Pancreas (tissue), 10 donors: ENCODE results near the gene SURF1. TPM values are rescaled to one million over a fixed set of nuclear protein-coding genes. Genes with fewer than 3 reads are reported as not detected.
"Not testable (repeated sequence)": the region's sequence is repeated elsewhere in the genome, so short reads cannot be mapped to it uniquely, and the experiment has no call there.

Source experiments
- ATAC-seq, 4 donors: fragments of 200-7000 bp; cut with Tn5 transposase; one replicate each; pipeline versions ENCODE4 v1.8.0 to v1.9.1; 2020; ENCODE audit warnings: mild to moderate bottlenecking in 4 of 4, moderate library complexity in 4 of 4
- DNase-seq, 6 donors: peaks; one replicate each; pipeline ENCODE4 v3.0.0-alpha.2; 2020
- FAIRE-seq: peaks from 2 replicates; lab custom pipeline; 2012; peaks lifted over from hg19 to GRCh38; lab: Jason Lieb, UNC
- H3K27ac ChIP-seq, 4 donors: fragments of 200-600 bp; sonication (generic); 1 replicate in 3 of 4; 2 replicates in 1 of 4; pipeline versions ENCODE4 v1.5.0 to v1.8.0; 2020
- H3K27me3 ChIP-seq, 4 donors: fragments of 200-600 bp; one replicate each; pipeline ENCODE4 v1.8.0; 2021
- H3K36me3 ChIP-seq, 3 donors: fragments of 200-600 bp; sonication (generic) in 1 of 3; one replicate each; pipeline versions ENCODE4 v1.5.0 to v1.8.0; 2020 to 2021
- H3K4me1 ChIP-seq, 3 donors: fragments of 200-600 bp; one replicate each; pipeline ENCODE4 v1.8.0; 2021
- H3K4me3 ChIP-seq, 4 donors: fragments of 200-600 bp; sonication (generic) in 2 of 4; one replicate each; pipeline versions ENCODE4 v1.5.0 to v1.8.0; 2020 to 2021
- H3K9me3 ChIP-seq, 4 donors: fragments of 200-600 bp; one replicate each; pipeline ENCODE4 v1.8.0; 2021
- WGBS, 2 donors: extraction: QIAGEN DNeasy Blood & Tissue Kit; methylation state at CpG; one replicate each; pipeline ENCODE4 v1.1.7; 2013; 5-methylcytosine and 5-hydroxymethylcytosine counted together
- intact Hi-C, 3 donors: fragments of 100-400 bp; cut with DNase I; formaldehyde crosslinking; loops; one replicate each; pipeline versions ENCODE4 v1.11.1 to v1.14.2; 2022
- polyA plus RNA-seq, 2 donors: library from polyadenylated mRNA; stranded (reverse); fragments of 200-250 nt; gene quantifications; one replicate each; pipeline ENCODE4 v1.2.3, GENCODE V29; 2013
- total RNA-seq, 6 donors: library from RNA; stranded (reverse); fragmentation: NEBNext Ultra II Directional in 4 of 6; extraction: Animal tissue kit (Norgen Biotek cat#: 25700) in 4 of 6; gene quantifications; one replicate each; pipeline versions ENCODE4 v1.2.1 to v1.2.4, GENCODE V29; 2021 to 2023
- TF ChIP-seq, protein P1 (sequence below), 4 donors: fragments of 200-600 bp; sonication (generic) in 3 of 4; IDR thresholded peaks; one replicate each; pipeline versions ENCODE4 v1.5.0 to v1.8.0; 2021; ENCODE audit warnings: antibody characterized with exemption in 4 of 4
- donor health status: healthy with polysubstance abuse.
- donor health status: DM: no; HTN: no; CAD: no; lungs with moderate emphysema.
- donor health status: DM: no; HTN: no; CAD: no.
- donor health status: control.
- donor health status: control.
- donor health status: Bipolar disorder and iron deficiency.
- donor health status: DM: yes; HTN: yes; CAD: no.
- donor health status: DM: no; HTN: no; CAD: no.
- donor health status: DM: no; HTN: no; CAD: no.
- donor health status: DM: yes; HTN: yes; CAD: no.

SURF1 gene
- total and polyA plus RNA-seq, 8 donors = 33.6 to 73.9 (median 39.8) TPM

GRCh38 chr9:133331641-133332380 is 24.5 kb downstream of the SURF1 start:
- no peaks in the 10 kb centered on the region for H3K27me3 ChIP-seq
- whole genome bisulfite sequencing, 2 donors = 96 to 97% methylated on average over 57 of the region's 57 CpGs
- no peaks in the 10 kb centered on the region for H3K9me3 ChIP-seq
- DNase-seq = peak in 1 of 6 donors; percentile 53
- H3K4me3 ChIP-seq = no peak overlapping the region
- TF ChIP-seq, protein P1, sequence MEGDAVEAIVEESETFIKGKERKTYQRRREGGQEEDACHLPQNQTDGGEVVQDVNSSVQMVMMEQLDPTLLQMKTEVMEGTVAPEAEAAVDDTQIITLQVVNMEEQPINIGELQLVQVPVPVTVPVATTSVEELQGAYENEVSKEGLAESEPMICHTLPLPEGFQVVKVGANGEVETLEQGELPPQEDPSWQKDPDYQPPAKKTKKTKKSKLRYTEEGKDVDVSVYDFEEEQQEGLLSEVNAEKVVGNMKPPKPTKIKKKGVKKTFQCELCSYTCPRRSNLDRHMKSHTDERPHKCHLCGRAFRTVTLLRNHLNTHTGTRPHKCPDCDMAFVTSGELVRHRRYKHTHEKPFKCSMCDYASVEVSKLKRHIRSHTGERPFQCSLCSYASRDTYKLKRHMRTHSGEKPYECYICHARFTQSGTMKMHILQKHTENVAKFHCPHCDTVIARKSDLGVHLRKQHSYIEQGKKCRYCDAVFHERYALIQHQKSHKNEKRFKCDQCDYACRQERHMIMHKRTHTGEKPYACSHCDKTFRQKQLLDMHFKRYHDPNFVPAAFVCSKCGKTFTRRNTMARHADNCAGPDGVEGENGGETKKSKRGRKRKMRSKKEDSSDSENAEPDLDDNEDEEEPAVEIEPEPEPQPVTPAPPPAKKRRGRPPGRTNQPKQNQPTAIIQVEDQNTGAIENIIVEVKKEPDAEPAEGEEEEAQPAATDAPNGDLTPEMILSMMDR (IDR thresholded peaks at IDR 0.05) = no peak
- intact Hi-C loops = loop anchor here in 2 of 3 donors (5.0 to 10.0 kb wide), 2 partner anchors 145 to 147 kb away; no protein-coding TSS in a partner anchor
- H3K4me1 ChIP-seq = peaks cover 7 to 8% (median 8%) of the 10 kb centered on the region in 3 donors
- no peak for ATAC-seq
- H3K27ac ChIP-seq = no peak overlapping the region
- H3K36me3 ChIP-seq = peaks cover 0 to 33% (median 12%) of the 10 kb centered on the region in 3 donors
- FAIRE-seq = no peak

DNA sequence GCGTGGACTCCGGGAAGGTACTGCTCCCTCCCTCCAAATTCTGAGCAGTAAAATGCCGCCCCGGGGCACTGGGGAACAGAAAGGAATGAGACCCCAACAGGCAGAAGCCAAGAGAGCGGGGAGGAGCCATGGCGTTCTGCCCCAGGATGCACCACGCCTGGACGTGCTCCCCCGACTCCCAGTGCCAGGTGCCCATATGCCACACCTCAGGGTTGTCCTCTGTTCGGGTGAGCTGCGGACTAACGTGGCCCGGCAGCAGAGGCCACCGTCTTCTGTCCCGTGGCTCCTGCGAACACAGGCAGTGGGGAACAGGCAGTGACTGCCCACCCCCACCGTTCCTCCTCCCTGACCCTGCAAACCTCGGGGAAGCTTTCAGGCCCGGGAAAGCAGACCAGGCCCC is 25.1 kb downstream of the SURF1 start:
- WGBS, 2 donors = 86 to 89% methylated on average over 19 of the region's 19 CpGs
- TF ChIP-seq, protein P1 (IDR thresholded peaks at IDR 0.05) = no peak
- H3K4me1 ChIP-seq = peaks cover 7 to 8% (median 8%) of the 10 kb centered on the region in 3 donors
- no peak for ATAC-seq
- H3K4me3 ChIP-seq = no peak overlapping the region
- peak in 1 of 6 donors; percentile 39 for DNase-seq
- no peaks in the 10 kb centered on the region for H3K9me3 ChIP-seq
- FAIRE-seq = no peak
- H3K36me3 ChIP-seq = peaks cover 0 to 33% (median 12%) of the 10 kb centered on the region in 3 donors
- no peaks in the 10 kb centered on the region for H3K27me3 ChIP-seq
- no peak overlapping the region for H3K27ac ChIP-seq
- intact Hi-C loops = loop anchor here in 2 of 3 donors (5.0 to 10.0 kb wide), 2 partner anchors 144 to 146 kb away; no protein-coding TSS in a partner anchor

DNA sequence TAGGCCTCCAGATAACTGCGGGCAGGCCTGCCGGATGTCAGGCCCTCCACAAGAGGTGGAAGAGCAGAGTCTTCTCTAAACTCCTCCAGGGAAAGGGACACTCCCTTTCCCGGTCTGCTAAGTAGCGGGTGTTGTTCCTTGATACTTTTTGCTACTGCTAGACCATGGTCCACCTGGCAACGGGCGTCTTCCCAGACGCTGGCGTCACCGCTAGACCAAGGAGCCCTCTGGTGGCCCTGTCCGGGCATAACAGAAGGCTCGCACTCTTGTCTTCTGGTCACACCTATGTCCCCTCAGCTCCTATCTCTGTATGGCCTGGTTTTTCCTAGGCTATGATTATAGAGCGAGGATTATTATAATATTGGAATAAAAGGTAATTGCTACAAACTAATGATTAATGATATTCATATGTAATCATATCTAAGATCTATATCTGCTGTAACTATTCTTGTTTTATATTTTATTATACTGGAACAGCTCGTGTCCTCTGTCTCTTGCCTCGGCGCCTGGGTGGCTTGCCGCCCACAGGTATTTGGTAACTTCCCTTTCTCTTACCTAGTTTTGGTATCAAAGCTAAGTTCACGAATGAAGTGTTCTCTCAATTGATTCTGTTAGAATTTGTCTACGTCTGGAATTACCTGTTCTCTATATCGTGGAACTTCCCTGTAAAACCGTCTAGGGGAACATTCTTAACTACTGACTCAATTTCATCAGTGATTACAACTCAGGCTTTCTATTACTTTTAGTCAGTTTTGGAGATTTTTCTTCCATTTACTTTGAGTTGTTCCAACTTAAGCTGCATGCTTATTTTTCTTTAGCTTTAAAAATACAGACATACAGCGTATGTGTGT is 26.8 kb downstream of the SURF1 start:
- FAIRE-seq, H3K9me3 ChIP-seq, H3K4me1 ChIP-seq, H3K27me3 ChIP-seq, H3K4me3 ChIP-seq: not testable (repeated sequence)
- ATAC-seq (peak in 3 of 4 donors; percentile 26 to 61 (median 33)), DNase-seq (peak in 2 of 6 donors; percentile 53 to 54)
- intact Hi-C loops = loop anchor here in 2 of 3 donors (5.0 to 10.0 kb wide), 2 partner anchors 142 to 145 kb away; no protein-coding TSS in a partner anchor
- TF ChIP-seq, protein P1 (IDR thresholded peaks at IDR 0.05) = peak; percentile 20 to 61 (median 32)
- Histone ChIP-seq H3K27ac (peak overlapping the region in 1 of 4 donors; percentile 28), H3K36me3 (peaks cover 0 to 33% (median 12%) of the 10 kb centered on the region in 3 donors)
- 53 to 58% methylated on average over 21 of the region's 21 CpGs for WGBS, 2 donors

GRCh38 chr9:133327834-133328484 is 28.3 kb downstream of the SURF1 start:
- peaks cover 0 to 22% (median 12%) of the 10 kb centered on the region in 3 donors for H3K36me3 ChIP-seq
- H3K27me3 ChIP-seq = no peaks in the 10 kb centered on the region
- H3K4me3 ChIP-seq = no peak overlapping the region
- TF ChIP-seq, protein P1 (IDR thresholded peaks at IDR 0.05) = no peak
- intact Hi-C loops = no loop called here
- ATAC-seq = no peak
- FAIRE-seq = no peak
- no peaks in the 10 kb centered on the region for H3K4me1 ChIP-seq
- H3K9me3 ChIP-seq = no peaks in the 10 kb centered on the region
- WGBS, 2 donors = 88 to 90% methylated on average over 10 of the region's 10 CpGs
- peak in 2 of 6 donors; percentile 12 to 21 for DNase-seq
- no peak overlapping the region for H3K27ac ChIP-seq

GRCh38 chr9:133327021-133327420 is 29.3 kb downstream of the SURF1 start:
- 87 to 89% methylated on average over 6 of the region's 6 CpGs for WGBS, 2 donors
- H3K4me3 ChIP-seq, FAIRE-seq, H3K9me3 ChIP-seq, H3K4me1 ChIP-seq, DNase-seq, H3K27ac ChIP-seq, H3K27me3 ChIP-seq, ATAC-seq, intact Hi-C loops: not testable (repeated sequence)
- H3K36me3 ChIP-seq = peaks cover 0 to 13% (median 9%) of the 10 kb centered on the region in 3 donors
